ENCODE measurements around the gene IGF1.
"Not testable (repeated sequence)": the region's sequence is repeated elsewhere in the genome, so short reads cannot be mapped to it uniquely, and the experiment has no call there.

The IGF1 gene

GRCh38 chr12:102454808-102455760 is 25.3 kb downstream of the IGF1 start:
- H3K4me1 ChIP-seq (ENCODE audit: control insufficient read depth, insufficient read depth, low read length), result no peaks in the 10 kb centered on the region
- H3K9ac ChIP-seq (ENCODE audit: low read depth, low read length), result no peak overlapping the region
- H3K4me3 ChIP-seq (ENCODE audit: low read depth, low read length), result no peak overlapping the region
- H3K9me3 ChIP-seq (ENCODE audit: control insufficient read depth, insufficient read depth, low read length), result no peaks in the 10 kb centered on the region
- H3K27me3 ChIP-seq (ENCODE audit: control insufficient read depth, insufficient read depth, low read length), result no peaks in the 10 kb centered on the region
- no peaks in the 10 kb centered on the region for H3K36me3 ChIP-seq (ENCODE audit: control insufficient read depth, insufficient read depth, low read length)

- H3K4me1 ChIP-seq (ENCODE audit: control insufficient read depth, insufficient read depth, low read length), result no peaks in the 10 kb centered on the region
- H3K9me3 ChIP-seq (ENCODE audit: control insufficient read depth, insufficient read depth, low read length), result no peaks in the 10 kb centered on the region
- no peaks in the 10 kb centered on the region for H3K36me3 ChIP-seq (ENCODE audit: control insufficient read depth, insufficient read depth, low read length)
- no peaks in the 10 kb centered on the region for H3K27me3 ChIP-seq (ENCODE audit: control insufficient read depth, insufficient read depth, low read length)
- no peak overlapping the region for H3K9ac ChIP-seq (ENCODE audit: low read depth, low read length)
- H3K4me3 ChIP-seq (ENCODE audit: low read depth, low read length), result no peak overlapping the region
Measured at GRCh38 chr12:102454330-102454729, 26.0 kb downstream of the IGF1 start.

- Histone ChIP-seq H3K4me3 (ENCODE audit: low read depth, low read length) (no peak overlapping the region), H3K9ac (ENCODE audit: low read depth, low read length) (no peak overlapping the region), H3K36me3 (ENCODE audit: control insufficient read depth, insufficient read depth, low read length) (no peaks in the 10 kb centered on the region), H3K27me3 (ENCODE audit: control insufficient read depth, insufficient read depth, low read length) (no peaks in the 10 kb centered on the region), H3K4me1 (ENCODE audit: control insufficient read depth, insufficient read depth, low read length) (no peaks in the 10 kb centered on the region), H3K9me3 (ENCODE audit: control insufficient read depth, insufficient read depth, low read length) (no peaks in the 10 kb centered on the region)
Measured at GRCh38 chr12:102452605-102453004, 27.8 kb downstream of the IGF1 start.

- H3K9me3 ChIP-seq (ENCODE audit: control insufficient read depth, insufficient read depth, low read length); H3K36me3 ChIP-seq (ENCODE audit: control insufficient read depth, insufficient read depth, low read length); H3K4me1 ChIP-seq (ENCODE audit: control insufficient read depth, insufficient read depth, low read length); H3K27me3 ChIP-seq (ENCODE audit: control insufficient read depth, insufficient read depth, low read length); H3K9ac ChIP-seq (ENCODE audit: low read depth, low read length); H3K4me3 ChIP-seq (ENCODE audit: low read depth, low read length): not testable (repeated sequence)
Measured at GRCh38 chr12:102449018-102449417, 31.3 kb downstream of the IGF1 start.

- not testable (repeated sequence) for H3K4me3 ChIP-seq (ENCODE audit: low read depth, low read length); H3K36me3 ChIP-seq (ENCODE audit: control insufficient read depth, insufficient read depth, low read length); H3K4me1 ChIP-seq (ENCODE audit: control insufficient read depth, insufficient read depth, low read length); H3K9me3 ChIP-seq (ENCODE audit: control insufficient read depth, insufficient read depth, low read length); H3K27me3 ChIP-seq (ENCODE audit: control insufficient read depth, insufficient read depth, low read length); H3K9ac ChIP-seq (ENCODE audit: low read depth, low read length)
Measured at GRCh38 chr12:102447426-102447825, 32.9 kb downstream of the IGF1 start.

- no peaks in the 10 kb centered on the region for H3K27me3 ChIP-seq (ENCODE audit: control insufficient read depth, insufficient read depth, low read length)
- H3K4me3 ChIP-seq (ENCODE audit: low read depth, low read length), result no peak overlapping the region
- no peaks in the 10 kb centered on the region for H3K4me1 ChIP-seq (ENCODE audit: control insufficient read depth, insufficient read depth, low read length)
- H3K36me3 ChIP-seq (ENCODE audit: control insufficient read depth, insufficient read depth, low read length), result no peaks in the 10 kb centered on the region
- H3K9me3 ChIP-seq (ENCODE audit: control insufficient read depth, insufficient read depth, low read length), result no peaks in the 10 kb centered on the region
- H3K9ac ChIP-seq (ENCODE audit: low read depth, low read length), result no peak overlapping the region
Measured at GRCh38 chr12:102444707-102445106, 35.7 kb downstream of the IGF1 start.

GRCh38 chr12:102444093-102444492 is 36.3 kb downstream of the IGF1 start:
- H3K4me1 ChIP-seq (ENCODE audit: control insufficient read depth, insufficient read depth, low read length), result no peaks in the 10 kb centered on the region
- no peak overlapping the region for H3K4me3 ChIP-seq (ENCODE audit: low read depth, low read length)
- H3K9ac ChIP-seq (ENCODE audit: low read depth, low read length), result no peak overlapping the region
- H3K9me3 ChIP-seq (ENCODE audit: control insufficient read depth, insufficient read depth, low read length), result no peaks in the 10 kb centered on the region
- no peaks in the 10 kb centered on the region for H3K27me3 ChIP-seq (ENCODE audit: control insufficient read depth, insufficient read depth, low read length)
- H3K36me3 ChIP-seq (ENCODE audit: control insufficient read depth, insufficient read depth, low read length), result no peaks in the 10 kb centered on the region

- Histone ChIP-seq H3K9ac (ENCODE audit: low read depth, low read length) (no peak overlapping the region), H3K36me3 (ENCODE audit: control insufficient read depth, insufficient read depth, low read length) (no peaks in the 10 kb centered on the region), H3K4me3 (ENCODE audit: low read depth, low read length) (no peak overlapping the region), H3K27me3 (ENCODE audit: control insufficient read depth, insufficient read depth, low read length) (no peaks in the 10 kb centered on the region), H3K4me1 (ENCODE audit: control insufficient read depth, insufficient read depth, low read length) (no peaks in the 10 kb centered on the region), H3K9me3 (ENCODE audit: control insufficient read depth, insufficient read depth, low read length) (no peaks in the 10 kb centered on the region)
Measured at GRCh38 chr12:102441077-102441596, 39.2 kb downstream of the IGF1 start.

GRCh38 chr12:102439426-102440405 is 40.6 kb downstream of the IGF1 start:
- Histone ChIP-seq H3K4me1 (ENCODE audit: control insufficient read depth, insufficient read depth, low read length) (no peaks in the 10 kb centered on the region), H3K36me3 (ENCODE audit: control insufficient read depth, insufficient read depth, low read length) (no peaks in the 10 kb centered on the region), H3K27me3 (ENCODE audit: control insufficient read depth, insufficient read depth, low read length) (no peaks in the 10 kb centered on the region), H3K9me3 (ENCODE audit: control insufficient read depth, insufficient read depth, low read length) (no peaks in the 10 kb centered on the region), H3K4me3 (ENCODE audit: low read depth, low read length) (no peak overlapping the region), H3K9ac (ENCODE audit: low read depth, low read length) (no peak overlapping the region)

GRCh38 chr12:102438827-102439210 is 41.5 kb downstream of the IGF1 start:
- Histone ChIP-seq H3K9ac (ENCODE audit: low read depth, low read length) (no peak overlapping the region), H3K4me3 (ENCODE audit: low read depth, low read length) (no peak overlapping the region)

GRCh38 chr12:102438047-102438826 is 42.1 kb downstream of the IGF1 start:
- Histone ChIP-seq H3K4me3 (ENCODE audit: low read depth, low read length) (no peak overlapping the region), H3K4me1 (ENCODE audit: control insufficient read depth, insufficient read depth, low read length) (no peaks in the 10 kb centered on the region)

More at GRCh38 chr12:102438827-102439210, 41.5 kb downstream of the IGF1 start:
- H3K27me3 ChIP-seq (ENCODE audit: control insufficient read depth, insufficient read depth, low read length), result no peaks in the 10 kb centered on the region
- H3K4me1 ChIP-seq (ENCODE audit: control insufficient read depth, insufficient read depth, low read length), result no peaks in the 10 kb centered on the region
- no peaks in the 10 kb centered on the region for H3K9me3 ChIP-seq (ENCODE audit: control insufficient read depth, insufficient read depth, low read length)
- H3K36me3 ChIP-seq (ENCODE audit: control insufficient read depth, insufficient read depth, low read length), result no peaks in the 10 kb centered on the region

More at GRCh38 chr12:102438047-102438826, 42.1 kb downstream of the IGF1 start:
- Histone ChIP-seq H3K9ac (ENCODE audit: low read depth, low read length) (no peak overlapping the region), H3K9me3 (ENCODE audit: control insufficient read depth, insufficient read depth, low read length) (no peaks in the 10 kb centered on the region), H3K27me3 (ENCODE audit: control insufficient read depth, insufficient read depth, low read length) (no peaks in the 10 kb centered on the region), H3K36me3 (ENCODE audit: control insufficient read depth, insufficient read depth, low read length) (no peaks in the 10 kb centered on the region)
